HepG2 (cell line): ENCODE results near the gene B4GALT7. TPM values are rescaled to one million over a fixed set of nuclear protein-coding genes. Genes with fewer than 3 reads are reported as not detected.

Experiments
- CTCF ChIP-seq: sonication (generic); formaldehyde crosslinking; IDR thresholded peaks from 2 replicates; pipeline ENCODE4 v1.5.0; 2020; ENCODE audit warnings: mild to moderate bottlenecking, missing genetic modification reagents, moderate library complexity
- FOXK1 ChIP-seq: sonication (generic); formaldehyde crosslinking; IDR thresholded peaks from 2 replicates; pipeline ENCODE4 v1.4.0; 2020; ENCODE audit warnings: low read depth, missing genetic modification reagents, borderline replicate concordance
- FOXO1 ChIP-seq: sonication (generic); formaldehyde crosslinking; IDR thresholded peaks from 2 replicates; pipeline ENCODE4 v1.4.0; 2020; ENCODE audit warnings: missing genetic modification reagents
- GMEB2 ChIP-seq: IDR thresholded peaks from 2 replicates; pipeline ENCODE4 v1.6.1; 2016; ENCODE audit warnings: missing biosample characterization, missing genetic modification reagents, low read depth
- MATR3 ChIP-seq: sonication (generic); formaldehyde crosslinking; IDR thresholded peaks from 2 replicates; pipeline ENCODE4 v1.4.0; 2020; ENCODE audit warnings: missing genetic modification reagents
- MXD4 ChIP-seq: IDR thresholded peaks from 2 replicates; pipeline ENCODE4 v1.6.1; 2016; ENCODE audit warnings: mild to moderate bottlenecking, missing biosample characterization, missing genetic modification reagents
- POLR2G ChIP-seq: fragments of 200-400 bp; formaldehyde crosslinking; IDR thresholded peaks from 2 replicates; pipeline ENCODE4 v1.6.1; 2018; ENCODE audit warnings: mild to moderate bottlenecking, low read depth, low read length, moderate library complexity
- RBM39 ChIP-seq: fragments of 200-400 bp; formaldehyde crosslinking; IDR thresholded peaks from one replicate; pipeline ENCODE4 v1.6.1; 2018; ENCODE audit warnings: antibody characterized with exemption, mild to moderate bottlenecking, low read depth, low read length; ENCODE audit not compliant: poor library complexity, severe bottlenecking
- SKI ChIP-seq: fragments of 450-650 bp; IDR thresholded peaks from one replicate; pipeline ENCODE4 v1.6.1; 2018; ENCODE audit warnings: mild to moderate bottlenecking; ENCODE audit not compliant: partially characterized antibody
- SKIL ChIP-seq: sonication (generic); formaldehyde crosslinking; IDR thresholded peaks from 2 replicates; pipeline ENCODE4 v1.8.0; 2022; ENCODE audit warnings: missing genetic modification reagents, mild to moderate bottlenecking, moderate library complexity, borderline replicate concordance
- XRCC5 ChIP-seq: fragments of 200-400 bp; formaldehyde crosslinking; optimal IDR thresholded peaks from 2 replicates; pipeline ENCODE3; 2017; ENCODE audit warnings: mild to moderate bottlenecking, low read length
- ZBTB7A ChIP-seq: sonication (generic); formaldehyde crosslinking; IDR thresholded peaks from 2 replicates; pipeline ENCODE4 v1.8.0; 2022; ENCODE audit warnings: mild to moderate bottlenecking, missing genetic modification reagents
- ZNF34 ChIP-seq: sonication (generic); formaldehyde crosslinking; IDR thresholded peaks from 2 replicates; pipeline ENCODE4 v1.4.0; 2020; ENCODE audit warnings: mild to moderate bottlenecking, missing genetic modification reagents, borderline replicate concordance
- ZNF572 ChIP-seq: sonication (generic); formaldehyde crosslinking; IDR thresholded peaks from 2 replicates; pipeline ENCODE4 v1.5.1; 2020; ENCODE audit warnings: mild to moderate bottlenecking, missing genetic modification reagents
- ZNF687 ChIP-seq: sonication (generic); formaldehyde crosslinking; IDR thresholded peaks from 2 replicates; pipeline ENCODE4 v1.5.1; 2020; ENCODE audit warnings: mild to moderate bottlenecking, missing genetic modification reagents, moderate library complexity
- polyA plus RNA-seq, 8 experiments: library from polyadenylated mRNA; depleted of rRNA in 3 of 8; stranded (reverse) in 7 of 8; unstranded in 1 of 8; fragments of >200 nt; fragmentation: Illumina TruSeq in 4 of 8; extraction: Trizol in 4 of 8; gene quantifications; 2 replicates each; pipeline versions ENCODE4 v1.2.1 to v1.2.3, GENCODE V29; 2011 to 2016; ENCODE audit warnings: low read depth in 4 of 8, missing spikeins in 1 of 8, mixed read lengths in 1 of 8; ENCODE audit not compliant: insufficient read depth in 1 of 8
- total RNA-seq, 5 experiments: library from RNA; depleted of rRNA; stranded (reverse); fragments of >200 nt; fragmentation: Illumina TruSeq; extraction: Trizol; gene quantifications; 2 replicates each; pipeline ENCODE4 v1.2.3, GENCODE V29; 2016; ENCODE audit warnings: low read depth in 1 of 5
- TF ChIP-seq, protein P1 (sequence below): sonication (generic); formaldehyde crosslinking; IDR thresholded peaks from 2 replicates; pipeline ENCODE4 v1.4.0; 2020; ENCODE audit warnings: missing genetic modification reagents

Gene B4GALT7
- total and polyA plus RNA-seq, 2 of the 13 experiments (the other 11 are each of a cell fraction or from before 2014, with no cell fraction given) = 16.4 to 20.5 TPM

GRCh38 chr5:177607452-177608192 is 7.7 kb downstream of the B4GALT7 start (continued):
- TF ChIP-seq, protein P1, sequence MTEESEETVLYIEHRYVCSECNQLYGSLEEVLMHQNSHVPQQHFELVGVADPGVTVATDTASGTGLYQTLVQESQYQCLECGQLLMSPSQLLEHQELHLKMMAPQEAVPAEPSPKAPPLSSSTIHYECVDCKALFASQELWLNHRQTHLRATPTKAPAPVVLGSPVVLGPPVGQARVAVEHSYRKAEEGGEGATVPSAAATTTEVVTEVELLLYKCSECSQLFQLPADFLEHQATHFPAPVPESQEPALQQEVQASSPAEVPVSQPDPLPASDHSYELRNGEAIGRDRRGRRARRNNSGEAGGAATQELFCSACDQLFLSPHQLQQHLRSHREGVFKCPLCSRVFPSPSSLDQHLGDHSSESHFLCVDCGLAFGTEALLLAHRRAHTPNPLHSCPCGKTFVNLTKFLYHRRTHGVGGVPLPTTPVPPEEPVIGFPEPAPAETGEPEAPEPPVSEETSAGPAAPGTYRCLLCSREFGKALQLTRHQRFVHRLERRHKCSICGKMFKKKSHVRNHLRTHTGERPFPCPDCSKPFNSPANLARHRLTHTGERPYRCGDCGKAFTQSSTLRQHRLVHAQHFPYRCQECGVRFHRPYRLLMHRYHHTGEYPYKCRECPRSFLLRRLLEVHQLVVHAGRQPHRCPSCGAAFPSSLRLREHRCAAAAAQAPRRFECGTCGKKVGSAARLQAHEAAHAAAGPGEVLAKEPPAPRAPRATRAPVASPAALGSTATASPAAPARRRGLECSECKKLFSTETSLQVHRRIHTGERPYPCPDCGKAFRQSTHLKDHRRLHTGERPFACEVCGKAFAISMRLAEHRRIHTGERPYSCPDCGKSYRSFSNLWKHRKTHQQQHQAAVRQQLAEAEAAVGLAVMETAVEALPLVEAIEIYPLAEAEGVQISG (CRISPR knock-in tag) = peak; percentile 26; the same call in 1 of the 2 replicates
- TF ChIP-seq MXD4 (CRISPR knock-in tag) (peak; percentile 47; the same call in 1 of the 2 replicates), ZNF572 (no peak), CTCF (CRISPR knock-in tag) (peak; percentile 98), POLR2G (no peak), RBM39 (no peak), FOXO1 (0 out of 2 replicates have a peak, but pooled peaks have one; percentile 17), SKI (no peak), ZBTB7A (CRISPR knock-in tag) (no peak), ZNF34 (CRISPR knock-in tag) (no peak), MATR3 (CRISPR knock-in tag) (no peak), GMEB2 (CRISPR knock-in tag) (no peak), XRCC5 (peak; percentile 68), ZNF687 (CRISPR knock-in tag) (peak; percentile 73), FOXK1 (CRISPR knock-in tag) (no peak), SKIL (CRISPR knock-in tag) (no peak)
